Measurements from ENCODE around the gene ANO2.

Gene ANO2

DNA sequence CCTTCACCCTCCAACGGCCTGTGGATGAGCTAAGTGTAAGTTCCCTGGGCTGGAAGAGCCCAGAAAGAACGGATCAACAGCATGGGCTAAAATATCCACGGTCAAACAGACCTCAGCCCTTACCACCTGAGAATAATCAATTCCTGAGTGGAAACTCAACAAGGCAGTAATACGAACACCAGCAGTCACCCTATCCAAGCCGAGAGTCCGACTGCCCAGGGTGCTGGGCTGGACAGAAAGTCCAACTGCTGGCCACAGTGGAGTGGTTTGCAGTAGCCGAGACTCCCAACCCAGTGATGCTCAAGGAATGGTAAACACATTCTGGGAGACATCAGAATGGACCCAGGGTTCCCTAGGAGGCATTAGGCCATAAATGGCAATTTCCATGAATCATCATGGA, 36.8 kb downstream of the ANO2 start:
- DNase-seq (ENCODE audit: low read depth) = no peak
- TF ChIP-seq, protein P1, sequence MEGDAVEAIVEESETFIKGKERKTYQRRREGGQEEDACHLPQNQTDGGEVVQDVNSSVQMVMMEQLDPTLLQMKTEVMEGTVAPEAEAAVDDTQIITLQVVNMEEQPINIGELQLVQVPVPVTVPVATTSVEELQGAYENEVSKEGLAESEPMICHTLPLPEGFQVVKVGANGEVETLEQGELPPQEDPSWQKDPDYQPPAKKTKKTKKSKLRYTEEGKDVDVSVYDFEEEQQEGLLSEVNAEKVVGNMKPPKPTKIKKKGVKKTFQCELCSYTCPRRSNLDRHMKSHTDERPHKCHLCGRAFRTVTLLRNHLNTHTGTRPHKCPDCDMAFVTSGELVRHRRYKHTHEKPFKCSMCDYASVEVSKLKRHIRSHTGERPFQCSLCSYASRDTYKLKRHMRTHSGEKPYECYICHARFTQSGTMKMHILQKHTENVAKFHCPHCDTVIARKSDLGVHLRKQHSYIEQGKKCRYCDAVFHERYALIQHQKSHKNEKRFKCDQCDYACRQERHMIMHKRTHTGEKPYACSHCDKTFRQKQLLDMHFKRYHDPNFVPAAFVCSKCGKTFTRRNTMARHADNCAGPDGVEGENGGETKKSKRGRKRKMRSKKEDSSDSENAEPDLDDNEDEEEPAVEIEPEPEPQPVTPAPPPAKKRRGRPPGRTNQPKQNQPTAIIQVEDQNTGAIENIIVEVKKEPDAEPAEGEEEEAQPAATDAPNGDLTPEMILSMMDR (IDR thresholded peaks at IDR 0.05; ENCODE audit: control insufficient read depth, insufficient read depth, low read depth, low read length, missing control alignments) = no peak
- no peak overlapping the region for H3K4me3 ChIP-seq (ENCODE audit: control insufficient read depth, low read depth, low read length)

DNA sequence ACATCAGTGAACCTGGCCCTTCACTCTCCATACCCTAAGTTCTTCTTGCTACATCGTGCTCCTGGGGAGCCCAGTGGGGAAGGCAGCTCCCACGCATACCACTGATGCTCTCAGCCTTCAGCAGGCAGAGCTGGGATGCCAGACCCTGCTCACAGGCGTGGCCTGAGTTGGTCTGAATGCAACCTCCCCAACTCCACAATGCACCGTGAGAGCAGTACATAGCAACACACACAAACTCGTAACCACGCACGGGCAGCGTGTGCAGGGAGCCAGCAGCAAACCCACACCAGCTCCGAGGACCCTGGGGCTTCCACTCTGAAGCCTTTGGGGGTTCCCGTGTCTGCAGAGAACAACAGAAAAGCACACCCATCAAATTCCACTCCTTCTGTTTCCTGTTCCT, 37.3 kb downstream of the ANO2 start:
- no peak for DNase-seq (ENCODE audit: low read depth)
- no peak overlapping the region for H3K4me3 ChIP-seq (ENCODE audit: control insufficient read depth, low read depth, low read length)
- TF ChIP-seq, protein P1 (IDR thresholded peaks at IDR 0.05; ENCODE audit: control insufficient read depth, insufficient read depth, low read depth, low read length, missing control alignments) = no peak

DNA sequence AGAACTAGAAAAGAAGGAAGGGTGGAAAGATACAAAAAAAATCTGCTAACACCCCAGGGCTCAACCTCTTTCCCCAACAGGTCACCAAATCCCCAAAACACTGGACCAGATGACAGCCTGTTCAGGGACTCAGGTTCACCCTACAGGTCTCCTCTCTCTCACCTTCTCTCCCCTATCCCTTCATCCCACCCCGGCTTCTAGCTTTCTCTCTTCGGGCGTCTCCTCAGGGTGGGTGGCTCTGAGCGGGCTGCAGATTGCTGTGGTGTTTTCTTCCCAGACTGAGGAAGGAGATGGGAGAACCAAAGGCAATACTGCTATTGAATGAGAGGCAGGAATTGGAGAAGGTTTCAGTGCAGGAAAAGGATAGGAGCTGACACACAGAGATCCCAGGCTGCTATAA, 39.3 kb downstream of the ANO2 start:
- DNase-seq (ENCODE audit: low read depth) = no peak
- TF ChIP-seq, protein P1 (IDR thresholded peaks at IDR 0.05; ENCODE audit: control insufficient read depth, insufficient read depth, low read depth, low read length, missing control alignments) = no peak
- H3K4me3 ChIP-seq (ENCODE audit: control insufficient read depth, low read depth, low read length) = no peak overlapping the region

DNA sequence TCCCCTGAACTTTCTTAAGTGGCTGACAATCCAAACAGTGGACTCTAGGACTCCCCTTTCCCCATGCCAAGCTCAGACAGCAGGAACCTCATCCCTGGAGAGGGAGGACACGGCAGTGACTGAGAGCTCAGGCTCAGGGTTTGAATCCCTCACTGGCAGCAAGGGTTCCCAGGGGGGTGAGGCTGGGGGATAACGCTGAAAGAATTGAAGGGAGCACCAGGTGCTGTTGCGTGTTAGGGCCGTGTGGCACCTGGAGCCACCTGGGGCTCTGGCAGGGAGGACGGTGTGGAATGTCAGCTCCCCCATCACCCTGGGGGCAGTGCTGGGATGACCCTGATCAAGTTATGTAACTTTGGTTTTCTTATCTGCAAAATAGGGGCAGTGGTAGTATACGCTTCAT, 40.1 kb downstream of the ANO2 start:
- TF ChIP-seq, protein P1 (IDR thresholded peaks at IDR 0.05; ENCODE audit: control insufficient read depth, insufficient read depth, low read depth, low read length, missing control alignments) = no peak
- no peak for DNase-seq (ENCODE audit: low read depth)

DNA sequence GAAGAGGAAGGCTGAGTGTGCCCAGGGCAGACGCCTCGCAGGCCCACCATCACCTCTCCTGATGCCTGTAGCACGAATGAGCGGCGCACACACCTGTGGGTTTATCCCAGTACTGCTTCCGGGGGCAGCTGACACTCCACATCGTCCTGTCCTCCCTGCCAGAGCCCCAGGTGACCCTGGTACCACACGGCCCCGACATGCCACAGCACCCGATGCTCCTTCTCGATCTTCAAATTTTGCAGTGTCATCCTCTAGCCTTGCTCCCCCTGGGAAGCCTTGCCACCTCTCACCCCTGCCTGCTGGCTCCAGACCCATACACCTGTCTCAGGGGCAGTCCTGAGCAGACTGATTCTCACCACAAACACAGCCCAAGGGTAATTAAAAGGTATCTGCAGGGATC, 40.6 kb downstream of the ANO2 start:
- no peak overlapping the region for H3K4me3 ChIP-seq (ENCODE audit: control insufficient read depth, low read depth, low read length)
- no peak for DNase-seq (ENCODE audit: low read depth)
- TF ChIP-seq, protein P1 (IDR thresholded peaks at IDR 0.05; ENCODE audit: control insufficient read depth, insufficient read depth, low read depth, low read length, missing control alignments) = no peak

More for the DNA sequence above, 40.1 kb downstream of the ANO2 start:
- no peak overlapping the region for H3K4me3 ChIP-seq (ENCODE audit: control insufficient read depth, low read depth, low read length)

DNA sequence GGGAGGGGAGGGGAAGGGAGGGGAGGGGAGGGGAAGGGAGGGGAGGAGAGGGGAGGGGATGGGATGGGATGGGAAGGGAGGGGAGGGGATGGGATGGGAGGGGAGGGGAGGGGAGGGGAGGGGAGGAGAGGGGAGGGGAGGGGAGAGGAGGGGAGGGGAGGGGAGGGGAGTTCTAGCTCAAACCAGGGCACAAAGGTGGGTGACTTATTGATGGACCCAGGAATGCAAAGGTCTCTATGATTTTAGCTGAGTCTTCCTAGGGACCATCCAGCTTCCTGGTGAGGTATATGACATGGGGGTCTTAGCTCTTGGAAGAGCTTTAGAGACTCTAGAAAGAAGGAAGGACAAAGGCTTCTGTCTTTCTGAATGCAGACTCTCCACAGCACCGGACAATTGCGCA, 42.3 kb downstream of the ANO2 start:
- H3K4me3 ChIP-seq (ENCODE audit: control insufficient read depth, low read depth, low read length) = no peak overlapping the region
- TF ChIP-seq, protein P1 (IDR thresholded peaks at IDR 0.05; ENCODE audit: control insufficient read depth, insufficient read depth, low read depth, low read length, missing control alignments) = no peak
- DNase-seq (ENCODE audit: low read depth) = no peak

DNA sequence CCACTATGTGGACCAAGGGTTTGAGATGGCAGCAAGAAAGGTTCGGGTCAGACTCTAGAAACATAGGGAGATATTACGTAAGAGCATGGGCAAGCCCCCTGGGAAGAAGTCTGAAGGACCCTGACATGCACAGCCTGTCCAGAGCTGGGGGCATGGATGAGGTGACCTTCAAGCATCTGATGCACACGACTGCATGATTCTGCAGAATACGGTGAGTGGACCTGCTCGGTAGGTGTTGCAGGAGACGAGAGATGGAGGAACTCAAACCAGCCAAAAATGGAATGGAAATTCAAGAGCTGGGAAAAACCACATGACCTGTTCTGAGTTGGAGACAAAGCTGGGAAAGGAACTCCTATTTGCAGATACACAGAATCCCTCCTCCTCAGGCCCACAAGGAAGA, 43.6 kb downstream of the ANO2 start:
- no peak for DNase-seq (ENCODE audit: low read depth)
- no peak overlapping the region for H3K4me3 ChIP-seq (ENCODE audit: control insufficient read depth, low read depth, low read length)
- TF ChIP-seq, protein P1 (IDR thresholded peaks at IDR 0.05; ENCODE audit: control insufficient read depth, insufficient read depth, low read depth, low read length, missing control alignments) = no peak
